H1 (cell line): ENCODE results near the gene CELSR3. TPM values are rescaled to one million over a fixed set of nuclear protein-coding genes. Genes with fewer than 3 reads are reported as not detected.
A peak's percentile ranks its signal among the peaks of the same experiment; 100 is the strongest.

Source experiments
- BCL11A ChIP-seq, 2 experiments: IDR thresholded peaks; one replicate each; pipeline ENCODE4 v1.6.1; 2011; ENCODE audit warnings: low read depth in 2 of 2, low read length in 2 of 2, mild to moderate bottlenecking in 2 of 2
- CREB1 ChIP-seq: IDR thresholded peaks from 2 replicates; pipeline ENCODE4 v1.6.1; 2012; ENCODE audit warnings: inconsistent platforms
- FOSL1 ChIP-seq: IDR thresholded peaks from 2 replicates; pipeline ENCODE4 v1.6.1; 2011; ENCODE audit warnings: mild to moderate bottlenecking, low read depth, low read length, moderate library complexity; ENCODE audit not compliant: insufficient read depth
- GABPA ChIP-seq: IDR thresholded peaks from 2 replicates; pipeline ENCODE4 v1.6.1; 2011; ENCODE audit warnings: mild to moderate bottlenecking, low read length, moderate library complexity, borderline replicate concordance; ENCODE audit not compliant: insufficient read depth
- RBBP5 ChIP-seq: IDR thresholded peaks from 2 replicates; pipeline ENCODE4 v1.7.1; 2012; ENCODE audit warnings: low read depth, mild to moderate bottlenecking, inconsistent platforms, low read length, moderate library complexity, borderline replicate concordance
- RFX5 ChIP-seq: IDR thresholded peaks from 2 replicates; pipeline ENCODE4 v1.6.1; 2011; ENCODE audit warnings: low read depth, low read length, improper control_type of control experiment, borderline replicate concordance
- SIN3A ChIP-seq, 2 experiments: IDR thresholded peaks in 1 of 2; conservative IDR thresholded peaks in 1 of 2; 2 replicates each; pipeline ENCODE4 v1.6.1; 2011 to 2012; ENCODE audit warnings: low read length in 2 of 2, improper control_type of control experiment in 1 of 2, low read depth in 1 of 2, mild to moderate bottlenecking in 1 of 2
- SP4 ChIP-seq: IDR thresholded peaks from 2 replicates; pipeline ENCODE4 v1.6.1; 2012; ENCODE audit warnings: low read length, inconsistent platforms
- TAF1 ChIP-seq: IDR thresholded peaks from 2 replicates; pipeline ENCODE4 v1.6.1; 2011; ENCODE audit warnings: mild to moderate bottlenecking, low read depth, low read length
- TAF7 ChIP-seq: optimal IDR thresholded peaks from 2 replicates; pipeline ENCODE3; 2011; ENCODE audit warnings: low read depth, mild to moderate bottlenecking, inconsistent platforms, low read length, moderate library complexity, borderline replicate concordance
- USF2 ChIP-seq: IDR thresholded peaks from 2 replicates; pipeline ENCODE4 v1.6.1; 2011; ENCODE audit warnings: low read length, improper control_type of control experiment
- polyA plus RNA-seq, 7 experiments: library from polyadenylated mRNA; depleted of rRNA in 3 of 7; stranded (reverse) in 5 of 7; unstranded in 2 of 7; fragments of >200 nt in 5 of 7; fragments of 200-250 nt in 2 of 7; gene quantifications; 1 replicate in 5 of 7; 2 replicates in 1 of 7; 4 replicates in 1 of 7; pipeline versions ENCODE4 v1.2.1 to v1.2.3, GENCODE V29; 2011 to 2013; ENCODE audit warnings: missing spikeins in 2 of 7, mixed read lengths in 2 of 7
- total RNA-seq: library from RNA; stranded (reverse); fragmentation: NEBNext Ultra II Directional; extraction: Animal tissue kit (Norgen Biotek cat#: 25700); gene quantifications from 2 replicates; pipeline ENCODE4 v1.2.1, GENCODE V29; 2021

Gene CELSR3
- total and polyA plus RNA-seq, 2 of the 8 experiments (the other 6 are each of a cell fraction or from before 2014, with no cell fraction given): 11.6 to 29.5 TPM

- TF ChIP-seq BCL11A (IDR thresholded peaks at IDR 0.05; ENCODE audit: low read depth in 2 of 2, low read length in 2 of 2) (no peak), RBBP5 (0 out of 2 replicates have a peak, but pooled peaks have one; percentile 22), TAF1 (0 out of 2 replicates have a peak, but pooled peaks have one; percentile 24), RFX5 (peak; percentile 39; the same call in 1 of the 2 replicates), FOSL1 (no peak), SIN3A (conservative IDR thresholded peaks at IDR 0.05 in 1 of 2, IDR thresholded peaks at IDR 0.05 in 1 of 2; ENCODE audit: low read depth in 1 of 2, low read length in 2 of 2) (peak; percentile 100), USF2 (peak; percentile 6; the same call in 1 of the 2 replicates), GABPA (peak; percentile 76; the same call in 1 of the 2 replicates), TAF7 (peak; percentile 97), CREB1 (peak; percentile 70), SP4 (peak; percentile 86; the same call in 1 of the 2 replicates)
These were observed 1.1 kb downstream of the CELSR3 start (continued) for GRCh38 chr3:48661501-48662144.
